Stimulated activated CD4-positive, alpha-beta T cell treated with anti-CD3 and anti-CD28 coated beads, Interleukin-4, amount 100 ng/mL, for 24 hours (primary cell): ENCODE measurements around the gene HSD3B7.
"Not testable (repeated sequence)": the region's sequence is repeated elsewhere in the genome, so short reads cannot be mapped to it uniquely, and the experiment has no call there.

Experiments used
- DNase-seq: peaks from one replicate; pipeline ENCODE4 v3.0.0-alpha.2; 2020

Gene HSD3B7

DNA sequence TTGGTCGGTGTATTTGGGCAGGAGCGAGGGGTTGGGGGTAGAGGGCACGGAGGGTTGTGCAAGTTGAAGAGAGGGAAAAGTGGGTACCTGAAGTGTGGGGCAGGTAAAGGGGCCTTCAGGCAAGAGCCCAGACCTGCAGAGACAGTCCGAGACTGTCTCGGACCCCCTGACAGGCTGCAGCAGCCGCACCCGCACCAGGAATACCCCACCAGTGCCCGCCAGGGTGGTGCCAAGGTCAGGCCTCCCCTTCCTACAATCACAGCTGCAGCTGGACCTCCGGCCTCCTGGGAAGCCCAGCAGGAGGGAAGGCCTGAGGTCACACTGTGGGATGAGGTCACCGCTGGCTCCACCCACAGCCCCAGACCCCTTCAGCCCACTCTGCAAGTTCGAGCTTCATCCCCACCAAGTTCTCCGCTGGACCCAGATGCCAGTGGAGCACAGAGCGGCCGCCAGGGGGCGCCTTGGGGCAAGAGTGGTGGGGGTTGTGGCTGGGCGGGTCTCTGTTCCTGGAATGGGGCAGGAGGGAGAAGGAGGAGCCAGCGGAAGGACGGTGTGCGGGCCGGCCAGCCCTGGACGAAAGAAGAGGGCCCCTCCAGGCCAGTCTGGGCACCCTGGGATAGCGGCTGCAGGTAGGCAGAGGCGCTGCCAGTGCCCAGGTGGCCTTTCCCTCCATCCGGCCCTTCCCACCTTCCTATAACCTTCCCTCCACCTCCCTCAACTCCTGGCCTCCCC lies at the start of gene HSD3B7:
Gene HSD3B7, plus strand, starts transcription at position 539 of the 732 bp plus-strand sequence. CDS start 452 bp downstream, outside the sequence.
- peak; percentile 84 for DNase-seq

- no peak for DNase-seq
Observed at GRCh38 chr16:30937692-30938091, 47.3 kb upstream of the HSD3B7 start.

- not testable (repeated sequence) for DNase-seq
Observed at GRCh38 chr16:30939571-30939970, 45.4 kb upstream of the HSD3B7 start.

DNA sequence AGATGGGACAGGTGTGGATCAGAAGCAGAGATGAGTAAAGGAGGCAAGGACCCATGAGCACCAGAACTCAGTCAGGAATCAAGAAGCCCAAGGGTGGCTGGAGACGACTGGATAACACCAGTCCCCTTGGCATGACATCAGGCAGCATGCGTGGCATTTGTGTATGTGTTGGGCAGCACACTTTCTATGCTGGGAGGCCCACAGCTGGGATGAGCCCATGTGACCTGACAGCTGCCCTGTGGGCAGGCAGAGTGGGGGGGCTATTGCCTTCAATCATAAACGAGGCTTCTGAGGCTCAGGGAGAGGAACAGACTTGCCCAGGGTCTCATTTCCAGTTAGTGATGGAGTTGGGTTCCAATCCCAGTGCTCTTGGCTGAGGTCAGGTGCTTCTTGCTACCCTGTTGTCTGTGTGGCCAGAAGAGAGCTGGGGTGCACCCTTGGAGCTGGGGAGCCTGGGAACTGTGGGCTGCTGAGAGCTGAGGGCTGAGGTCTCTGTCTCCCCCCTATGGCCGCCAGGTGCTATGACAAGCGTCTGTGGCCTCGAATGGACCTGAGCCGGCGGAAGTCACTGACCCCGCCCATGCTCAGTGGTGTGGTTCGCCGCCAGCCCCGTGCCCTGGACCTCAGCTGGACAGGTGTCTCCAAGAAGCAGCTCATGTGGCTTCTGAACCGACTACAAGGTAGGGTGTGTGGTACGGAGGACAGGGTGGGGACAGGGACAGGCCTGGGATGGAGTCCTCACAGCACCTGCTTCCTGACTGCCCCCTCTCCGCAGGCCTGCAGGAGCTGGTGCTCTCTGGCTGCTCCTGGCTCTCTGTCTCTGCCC lies 43.2 kb upstream of the HSD3B7 start:
- peak; percentile 68 for DNase-seq

DNA sequence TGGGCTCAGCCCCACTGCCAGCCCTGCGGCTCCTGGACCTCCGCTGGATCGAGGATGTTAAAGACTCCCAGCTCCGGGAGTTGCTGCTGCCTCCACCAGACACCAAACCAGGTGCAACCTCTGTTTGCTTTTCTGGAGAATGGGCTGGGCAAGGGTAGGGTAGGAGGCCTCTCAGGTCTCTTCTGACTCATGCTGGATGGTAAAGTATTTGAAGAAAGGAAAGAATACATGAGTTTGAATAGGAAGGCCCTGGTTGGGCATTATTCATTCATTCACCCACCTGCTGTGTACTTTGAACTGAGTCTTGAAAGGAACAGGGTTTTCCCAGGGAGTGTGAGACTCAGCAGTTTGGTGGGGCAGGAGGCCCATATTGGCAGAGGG lies 42.6 kb upstream of the HSD3B7 start:
- DNase-seq, result no peak

GRCh38 chr16:30944352-30944751 lies 40.7 kb upstream of the HSD3B7 start:
- DNase-seq, result no peak

DNA sequence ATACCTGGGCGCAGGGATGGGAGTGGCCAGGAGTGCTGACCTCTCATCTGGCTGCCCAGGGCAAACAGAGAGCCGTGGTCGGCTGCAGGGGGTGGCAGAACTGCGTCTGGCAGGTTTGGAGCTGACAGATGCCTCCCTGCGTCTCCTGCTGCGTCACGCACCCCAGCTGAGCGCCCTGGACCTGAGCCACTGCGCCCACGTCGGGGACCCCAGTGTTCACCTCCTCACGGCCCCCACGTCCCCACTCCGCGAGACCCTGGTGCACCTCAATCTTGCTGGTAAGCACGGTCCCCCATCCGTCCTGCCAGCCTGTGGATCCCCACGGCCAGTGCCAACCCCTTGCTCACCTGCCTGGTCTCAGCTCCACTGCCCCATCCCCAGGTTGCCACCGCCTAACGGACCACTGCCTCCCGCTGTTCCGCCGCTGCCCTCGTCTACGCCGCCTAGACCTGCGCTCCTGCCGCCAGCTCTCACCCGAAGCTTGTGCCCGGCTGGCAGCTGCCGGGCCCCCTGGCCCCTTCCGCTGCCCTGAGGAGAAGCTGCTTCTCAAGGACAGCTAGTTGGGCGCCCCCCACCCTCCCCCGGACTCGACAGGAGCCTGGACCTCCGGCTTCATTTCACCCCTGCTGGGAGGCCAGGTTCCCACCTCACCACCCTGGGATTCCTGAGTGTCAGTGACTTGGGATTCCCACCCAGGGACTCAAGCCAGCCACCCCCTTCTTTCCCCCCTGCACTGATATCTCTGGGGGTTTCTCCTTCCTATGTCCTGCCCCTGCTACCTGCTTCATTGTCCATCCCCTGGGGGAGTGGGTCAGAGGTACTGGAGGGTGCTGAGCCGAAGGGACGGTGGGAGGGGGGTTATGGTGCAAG lies 38.1 kb upstream of the HSD3B7 start:
- no peak for DNase-seq

GRCh38 chr16:30947541-30947858 lies 37.5 kb upstream of the HSD3B7 start:
- DNase-seq, result no peak

DNA sequence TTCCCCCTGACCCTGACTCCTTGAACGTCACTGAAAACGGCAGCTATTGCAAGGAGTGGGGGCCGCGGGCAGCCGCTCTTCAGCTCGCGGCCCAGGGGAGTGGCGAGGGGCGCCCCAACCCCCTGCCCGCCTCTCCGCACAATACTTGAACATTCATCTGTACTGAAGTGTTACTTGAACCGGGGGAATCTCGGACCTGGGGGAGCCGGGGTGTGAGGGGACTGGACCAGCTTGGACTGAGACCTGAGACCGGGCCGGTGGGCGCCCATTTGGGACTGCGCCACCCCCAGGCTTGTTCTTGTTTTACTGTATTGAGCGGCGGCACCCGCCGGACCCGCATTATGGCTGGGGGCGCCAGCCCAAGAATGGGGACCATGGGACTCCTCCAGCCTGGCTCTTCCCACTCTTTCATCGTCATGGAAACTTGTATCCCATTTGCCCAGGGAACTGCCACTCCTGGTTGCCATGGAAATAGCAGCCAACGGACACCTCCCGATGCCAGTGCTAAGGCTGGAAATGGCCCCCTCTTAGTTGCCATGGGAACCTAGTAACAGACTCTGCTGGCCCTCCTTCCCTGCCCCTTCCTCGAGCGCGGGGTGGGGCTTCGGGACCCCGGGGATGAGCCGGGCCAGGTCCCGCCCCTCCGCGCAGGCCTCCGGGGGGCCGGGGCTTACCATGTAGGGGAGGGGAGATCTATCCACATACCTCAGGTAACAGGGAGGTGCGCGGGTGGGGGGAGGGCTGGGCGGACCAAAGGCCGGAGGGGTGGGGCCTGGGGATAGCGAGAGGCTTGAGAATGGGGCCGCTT lies 36.9 kb upstream of the HSD3B7 start:
- DNase-seq, result no peak

DNA sequence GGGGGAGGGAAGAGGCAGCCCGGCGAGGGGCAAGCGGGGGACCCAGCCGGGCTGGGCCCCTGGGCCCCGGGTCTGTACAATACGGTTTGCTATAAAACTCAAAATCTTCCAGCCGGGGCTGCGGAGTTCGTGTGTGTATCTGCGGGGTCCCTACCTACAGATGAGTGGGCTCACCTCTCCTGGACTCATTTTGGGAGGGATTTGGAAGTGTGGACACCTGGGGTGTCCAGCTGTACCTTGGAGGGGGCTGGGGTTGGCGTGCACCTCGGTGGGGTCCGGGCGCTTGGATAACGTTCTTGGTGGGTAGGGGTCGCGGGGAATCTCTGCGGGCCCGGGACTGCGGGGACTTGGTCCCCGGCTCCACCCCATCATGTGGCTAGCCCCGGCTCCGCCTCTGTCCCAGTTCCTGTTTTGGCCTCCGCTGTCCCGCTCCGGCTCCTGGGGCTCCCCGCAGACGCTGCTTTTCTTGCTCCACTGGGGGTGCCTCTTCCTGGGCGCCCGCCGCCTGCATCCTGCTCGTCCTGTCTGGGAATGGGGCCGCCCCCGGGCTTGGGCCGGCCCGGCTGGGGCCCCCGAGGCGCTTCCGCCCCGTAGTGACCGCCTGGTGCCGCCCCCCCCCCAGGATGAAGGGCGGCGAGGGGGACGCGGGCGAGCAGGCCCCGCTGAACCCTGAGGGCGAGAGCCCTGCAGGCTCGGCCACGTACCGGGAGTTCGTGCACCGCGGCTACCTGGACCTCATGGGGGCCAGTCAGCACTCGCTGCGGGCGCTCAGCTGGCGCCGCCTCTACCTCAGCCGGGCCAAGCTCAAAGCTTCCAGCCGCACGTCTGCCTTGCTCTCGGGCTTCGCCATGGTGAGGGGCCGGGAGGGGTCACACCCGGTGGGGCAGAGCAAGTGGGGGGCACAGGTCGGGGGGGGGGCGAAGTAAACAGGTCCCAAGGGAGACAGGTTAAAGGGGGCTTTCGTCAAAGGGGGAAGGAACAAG lies 36.0 kb upstream of the HSD3B7 start, which contains the start of gene ORAI3:
Gene ORAI3, plus strand, starts transcription at position 402 of the 983 bp plus-strand sequence. Its CDS starts 222 bp downstream, at position 624.
- DNase-seq, result peak; percentile 41

DNA sequence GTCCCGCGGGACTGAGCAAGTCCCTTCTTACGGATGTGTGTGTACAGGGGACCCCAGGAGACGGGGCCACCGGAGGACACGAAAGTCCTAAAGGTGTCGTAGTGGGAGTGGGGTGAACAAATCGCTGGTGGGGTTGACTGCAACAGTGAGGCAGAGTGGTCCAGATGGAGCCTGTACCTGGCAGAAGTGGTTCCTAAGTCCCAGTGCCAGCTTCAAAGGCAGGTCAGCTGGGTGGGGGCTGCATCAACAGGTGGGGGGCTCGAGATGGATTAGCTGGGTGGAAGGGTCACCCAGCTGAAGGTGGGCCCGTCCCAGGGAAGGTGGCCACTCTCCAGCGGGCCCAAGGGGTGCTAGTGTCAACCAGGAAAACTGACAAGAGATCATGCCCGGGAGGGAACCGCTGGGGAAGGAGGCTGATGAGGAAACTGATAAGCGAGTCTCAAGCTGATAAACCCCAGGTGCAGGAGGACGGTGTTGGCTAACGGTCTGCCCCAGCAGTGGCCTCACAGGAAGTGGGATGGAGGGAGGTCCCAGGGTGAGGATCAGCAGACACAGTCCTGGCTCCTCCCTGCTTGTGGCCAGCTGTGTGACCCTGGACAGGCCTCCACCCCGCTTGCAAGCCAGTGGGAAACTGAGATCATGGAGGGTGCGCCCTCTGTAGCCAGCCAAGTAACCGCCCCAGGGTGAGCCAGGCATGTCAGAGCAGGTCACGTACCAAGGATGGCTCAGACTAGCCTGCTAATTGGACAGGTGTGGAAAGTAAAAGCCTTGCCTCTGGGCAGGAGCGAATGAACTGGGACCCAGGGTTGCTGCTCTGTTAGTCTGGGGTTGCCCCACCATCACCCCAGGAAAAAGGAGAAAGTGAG lies 35.1 kb upstream of the HSD3B7 start:
- DNase-seq, result peak; percentile 27

DNA sequence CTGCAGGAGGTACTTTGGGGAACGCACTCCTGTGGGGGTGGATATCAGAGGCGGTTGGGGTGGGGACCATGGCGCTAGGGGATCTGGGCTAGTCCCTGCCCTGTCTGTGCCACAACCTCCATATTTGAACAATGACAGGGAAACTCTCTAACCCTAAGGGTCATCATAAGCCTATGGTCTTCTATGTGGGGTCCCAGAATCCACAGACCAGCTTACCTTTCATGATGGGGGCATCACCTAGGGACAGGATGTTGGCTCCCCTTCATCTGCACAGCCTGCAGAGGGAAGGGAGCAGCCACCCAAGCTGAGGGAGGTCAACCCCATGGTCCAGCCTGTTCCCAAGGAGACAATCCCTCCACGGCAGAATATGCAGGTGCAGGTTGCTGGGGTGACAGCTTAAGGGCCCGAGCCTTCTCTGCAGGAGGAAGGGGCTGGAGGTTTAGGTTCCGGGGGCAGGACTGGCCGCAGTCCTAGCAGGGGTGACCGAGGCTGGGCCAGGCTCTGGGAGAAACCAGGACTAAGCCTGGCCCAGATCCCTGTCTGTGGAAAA lies 34.4 kb upstream of the HSD3B7 start:
- DNase-seq, result no peak

GRCh38 chr16:30951193-30951592 lies 33.8 kb upstream of the HSD3B7 start:
- DNase-seq, result no peak

GRCh38 chr16:30951750-30952149 lies 33.3 kb upstream of the HSD3B7 start:
- no peak for DNase-seq

- no peak for DNase-seq
Observed at GRCh38 chr16:30953111-30953510, 31.9 kb upstream of the HSD3B7 start.

DNA sequence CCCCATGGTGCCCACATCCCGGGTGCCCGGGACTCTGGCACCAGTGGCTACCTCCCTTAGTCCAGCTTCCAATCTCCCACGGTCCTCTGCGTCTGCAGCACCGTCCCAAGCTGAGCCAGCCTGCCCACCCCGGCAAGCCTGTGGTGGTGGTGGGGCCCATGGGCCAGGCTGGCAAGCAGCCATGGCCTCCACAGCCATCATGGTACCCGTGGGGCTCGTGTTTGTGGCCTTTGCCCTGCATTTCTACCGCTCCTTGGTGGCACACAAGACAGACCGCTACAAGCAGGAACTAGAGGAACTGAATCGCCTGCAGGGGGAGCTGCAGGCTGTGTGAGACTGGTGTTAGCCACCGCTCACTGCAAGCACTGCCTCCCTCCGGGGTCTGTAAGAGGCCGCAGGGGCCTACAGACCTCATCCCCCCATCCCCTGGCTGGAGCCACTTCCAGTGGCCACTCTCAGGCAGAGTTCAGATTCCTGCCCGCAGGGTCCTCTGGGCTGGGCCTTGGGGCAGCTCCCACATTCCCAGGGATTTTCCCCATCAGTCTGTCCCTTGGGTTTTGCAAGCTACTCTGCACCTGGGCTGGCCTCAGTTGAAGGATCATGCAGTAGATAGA lies 31.4 kb upstream of the HSD3B7 start:
- peak; percentile 67 for DNase-seq

DNA sequence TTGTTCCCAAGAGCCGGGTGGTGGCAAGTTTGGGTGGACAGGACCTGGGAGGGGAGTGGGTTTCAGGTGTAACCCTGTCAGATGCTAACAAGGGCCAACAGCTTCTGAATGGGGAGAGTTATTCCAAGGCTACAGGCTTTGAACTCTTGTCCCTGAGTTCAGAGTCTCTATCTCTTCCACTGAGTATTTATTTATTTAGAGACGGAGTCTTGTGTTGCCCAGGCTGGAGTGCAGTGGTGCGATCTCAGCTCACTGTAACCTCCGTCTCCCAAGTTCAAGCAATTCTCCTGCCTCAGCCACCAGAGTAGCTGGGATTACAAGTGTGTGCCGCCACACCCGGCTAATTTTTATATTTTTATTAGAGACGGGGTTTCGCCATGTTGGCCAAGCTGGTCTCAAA lies 30.0 kb upstream of the HSD3B7 start:
- DNase-seq, result no peak

GRCh38 chr16:30956601-30957455 lies 28.2 kb upstream of the HSD3B7 start:
- peak; percentile 94 for DNase-seq
